Keratinocyte (primary cell): ENCODE data around the gene MAGI1. TPM values are rescaled to one million over a fixed set of nuclear protein-coding genes. Genes with fewer than 3 reads are reported as not detected.

Experiments used
- DNase-seq: peaks from one replicate; pipeline ENCODE4 v3.0.0-alpha.2; 2011; ENCODE audit warnings: low read depth, missing footprints, low spot score
- FAIRE-seq: peaks from 2 replicates; lab custom pipeline; 2011; peaks lifted over from hg19 to GRCh38; lab: Jason Lieb, UNC
- H2AFZ ChIP-seq: 2 replicates; pipeline ENCODE4 v1.6.0; 2012; ENCODE audit warnings: low read length, control low read depth, inconsistent platforms; ENCODE audit not compliant: control insufficient read depth
- H3K27ac ChIP-seq: 2 replicates; pipeline ENCODE4 v1.5.1; 2011; ENCODE audit warnings: low read length; ENCODE audit not compliant: control insufficient read depth, insufficient read depth
- H3K27me3 ChIP-seq: 3 replicates; pipeline ENCODE4 v1.6.0; 2011; ENCODE audit warnings: low read length; ENCODE audit not compliant: control insufficient read depth, insufficient read depth; ENCODE audit errors: extremely low read depth
- H3K36me3 ChIP-seq, 2 experiments: 2 replicates in 1 of 2; 3 replicates in 1 of 2; pipeline ENCODE4 v1.5.1; 2011; ENCODE audit warnings: low read length in 2 of 2, mild to moderate bottlenecking in 1 of 2; ENCODE audit not compliant: control insufficient read depth in 2 of 2, insufficient read depth in 2 of 2; ENCODE audit errors: extremely low read depth in 1 of 2
- H3K4me1 ChIP-seq: 3 replicates; pipeline ENCODE4 v1.5.1; 2011; ENCODE audit warnings: low read length; ENCODE audit not compliant: control insufficient read depth, insufficient read depth; ENCODE audit errors: extremely low read depth
- H3K4me2 ChIP-seq: 3 replicates; pipeline ENCODE4 v1.6.0; 2011; ENCODE audit warnings: low read depth, low read length; ENCODE audit not compliant: control insufficient read depth, insufficient read depth; ENCODE audit errors: extremely low read depth
- H3K4me3 ChIP-seq, 3 experiments: fragments of 200-600 bp in 1 of 3; sonication (generic) in 1 of 3; 2 replicates in 2 of 3; 3 replicates in 1 of 3; pipeline ENCODE4 v1.5.1; 2011 to 2016; ENCODE audit warnings: low read length in 3 of 3, mild to moderate bottlenecking in 3 of 3, control low read depth in 2 of 3, inconsistent platforms in 1 of 3, low read depth in 1 of 3, mixed read lengths in 1 of 3, mixed run types in 1 of 3, moderate library complexity in 1 of 3; ENCODE audit not compliant: control insufficient read depth in 2 of 3, insufficient read depth in 2 of 3; ENCODE audit errors: extremely low read depth in 1 of 3
- H3K79me2 ChIP-seq: 2 replicates; pipeline ENCODE4 v1.6.0; 2012; ENCODE audit warnings: low read length; ENCODE audit not compliant: control insufficient read depth, insufficient read depth
- H3K9ac ChIP-seq: 3 replicates; pipeline ENCODE4 v1.6.0; 2011; ENCODE audit warnings: low read length; ENCODE audit not compliant: control insufficient read depth, insufficient read depth; ENCODE audit errors: extremely low read depth
- H3K9me1 ChIP-seq: 3 replicates; pipeline ENCODE4 v1.6.0; 2011; ENCODE audit warnings: low read length; ENCODE audit not compliant: control insufficient read depth, insufficient read depth; ENCODE audit errors: extremely low read depth
- H3K9me3 ChIP-seq: 2 replicates; pipeline ENCODE4 v1.5.1; 2012; ENCODE audit warnings: low read depth, low read length; ENCODE audit not compliant: control insufficient read depth
- H4K20me1 ChIP-seq: 3 replicates; pipeline ENCODE4 v1.6.0; 2011; ENCODE audit warnings: low read length; ENCODE audit not compliant: control insufficient read depth, insufficient read depth; ENCODE audit errors: extremely low read depth
- CTCF ChIP-seq, 3 experiments: IDR thresholded peaks in 1 of 3; conservative IDR thresholded peaks in 1 of 3; optimal IDR thresholded peaks in 1 of 3; 2 replicates in 2 of 3; 3 replicates in 1 of 3; pipeline versions ENCODE3 to v1.5.1; 2011; ENCODE audit warnings: low read length in 3 of 3, mild to moderate bottlenecking in 3 of 3, moderate library complexity in 2 of 3, control low read depth in 1 of 3, inconsistent platforms in 1 of 3; ENCODE audit not compliant: insufficient read depth in 2 of 3; ENCODE audit errors: extremely low read depth in 1 of 3
- EZH2 ChIP-seq: IDR thresholded peaks from one replicate; pipeline ENCODE4 v1.6.1; 2012; ENCODE audit warnings: inconsistent platforms, mild to moderate bottlenecking, low read length, moderate library complexity
- dilution Hi-C: fragments of 300-500 bp; cut with MboI; formaldehyde crosslinking; loops from one replicate; pipeline ENCODE4 v1.7.0; 2020; ENCODE audit warnings: low sequenced_read_pairs; ENCODE audit not compliant: extremely low pct_ligation_motif_present
- polyA plus RNA-seq, 5 experiments: library from polyadenylated mRNA; depleted of rRNA in 3 of 5; stranded (reverse) in 3 of 5; stranded (forward) in 1 of 5; unstranded in 1 of 5; fragments of >200 nt; gene quantifications; 1 replicate in 1 of 5; 2 replicates in 3 of 5; 3 replicates in 1 of 5; pipeline versions ENCODE4 v1.2.1 to v1.2.3, GENCODE V29; 2011 to 2012; ENCODE audit warnings: missing spikeins in 2 of 5, low read depth in 1 of 5, low replicate concordance in 1 of 5

Gene MAGI1
- polyA plus RNA-seq, 1 donor (not counting 4 experiments of a cell fraction or from before 2014, with no cell fraction given): 10.9 TPM

DNA sequence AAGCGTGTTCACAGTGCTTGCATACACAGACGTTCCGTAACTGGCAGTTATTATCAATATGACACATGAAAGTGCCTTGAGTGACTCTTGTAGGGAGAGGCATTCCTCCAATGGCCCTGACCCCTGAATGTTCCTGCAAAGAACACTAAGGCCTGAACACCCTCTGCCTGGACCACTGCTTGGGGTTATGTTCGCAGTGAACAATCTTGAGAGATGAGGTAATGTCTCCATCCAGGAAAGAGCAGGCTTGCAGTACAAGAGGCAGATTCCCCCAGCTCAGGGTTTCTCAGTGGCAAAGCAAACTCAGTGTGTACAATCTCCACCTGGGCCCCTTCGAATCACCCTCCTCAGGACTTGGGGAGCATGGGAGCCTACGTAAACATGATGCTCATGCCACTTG is 324.6 kb downstream of the MAGI1 start:
- Histone ChIP-seq H3K9me1 (no peaks in the 10 kb centered on the region), H3K4me1 (peaks cover 3% of the 10 kb centered on the region), H3K4me2 (no peak overlapping the region), H3K9me3 (no peaks in the 10 kb centered on the region), H3K27me3 (no peaks in the 10 kb centered on the region), H3K27ac (no peak overlapping the region), H2AFZ (no peak overlapping the region), H3K4me3 (no peak overlapping the region), H3K9ac (no peak overlapping the region), H3K36me3 (no peaks in the 10 kb centered on the region), H3K79me2 (no peaks in the 10 kb centered on the region), H4K20me1 (no peaks in the 10 kb centered on the region)
- TF ChIP-seq EZH2 (no peak), CTCF (optimal IDR thresholded peaks at IDR 0.05 in 1 of 3, IDR thresholded peaks at IDR 0.05 in 1 of 3, conservative IDR thresholded peaks at IDR 0.05 in 1 of 3; ENCODE audit: extremely low read depth in 1 of 3, insufficient read depth in 2 of 3, low read length in 3 of 3) (no peak)
- FAIRE-seq (no peak), DNase-seq (no peak)
- dilution Hi-C loops: no loop called here

DNA sequence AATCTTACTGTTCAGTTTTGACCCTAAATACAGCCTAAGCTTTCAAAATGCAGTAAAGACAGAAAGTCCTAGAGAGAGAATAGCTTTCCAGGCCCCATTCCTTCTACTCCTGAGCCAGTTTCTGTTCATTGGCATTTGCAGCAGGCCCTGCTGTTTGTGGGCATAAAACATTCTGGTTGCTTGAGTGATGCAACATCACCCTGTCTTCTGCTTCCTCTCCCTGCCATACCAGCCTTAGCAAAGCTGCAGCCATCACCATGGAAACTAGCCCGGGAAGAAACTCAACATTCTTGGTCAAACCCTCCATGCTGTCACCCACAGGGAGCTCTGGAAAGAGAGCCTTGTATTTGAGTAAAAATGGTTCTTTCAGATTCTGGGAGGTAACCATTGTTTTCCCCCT is 325.7 kb downstream of the MAGI1 start:
- FAIRE-seq: no peak
- Histone ChIP-seq H3K36me3 (no peaks in the 10 kb centered on the region), H4K20me1 (no peaks in the 10 kb centered on the region), H3K9me3 (no peaks in the 10 kb centered on the region), H3K9ac (no peak overlapping the region), H3K27ac (no peak overlapping the region), H3K4me3 (no peak overlapping the region), H3K27me3 (no peaks in the 10 kb centered on the region), H3K4me2 (no peak overlapping the region), H3K79me2 (no peaks in the 10 kb centered on the region), H2AFZ (no peak overlapping the region), H3K9me1 (no peaks in the 10 kb centered on the region), H3K4me1 (peaks cover 3% of the 10 kb centered on the region)
- TF ChIP-seq EZH2 (no peak), CTCF (optimal IDR thresholded peaks at IDR 0.05 in 1 of 3, IDR thresholded peaks at IDR 0.05 in 1 of 3, conservative IDR thresholded peaks at IDR 0.05 in 1 of 3; ENCODE audit: extremely low read depth in 1 of 3, insufficient read depth in 2 of 3, low read length in 3 of 3) (no peak)
- dilution Hi-C loops: no loop called here
- DNase-seq: no peak
